Measurements from ENCODE around the gene SLC30A5.
"Not testable (repeated sequence)": the region's sequence is repeated elsewhere in the genome, so short reads cannot be mapped to it uniquely, and the experiment has no call there.

Gene SLC30A5

GRCh38 chr5:69105996-69106906 is 12.4 kb downstream of the SLC30A5 start:
- DNase-seq = no peak

GRCh38 chr5:69108367-69108766 is 14.6 kb downstream of the SLC30A5 start:
- DNase-seq = not testable (repeated sequence)

DNA sequence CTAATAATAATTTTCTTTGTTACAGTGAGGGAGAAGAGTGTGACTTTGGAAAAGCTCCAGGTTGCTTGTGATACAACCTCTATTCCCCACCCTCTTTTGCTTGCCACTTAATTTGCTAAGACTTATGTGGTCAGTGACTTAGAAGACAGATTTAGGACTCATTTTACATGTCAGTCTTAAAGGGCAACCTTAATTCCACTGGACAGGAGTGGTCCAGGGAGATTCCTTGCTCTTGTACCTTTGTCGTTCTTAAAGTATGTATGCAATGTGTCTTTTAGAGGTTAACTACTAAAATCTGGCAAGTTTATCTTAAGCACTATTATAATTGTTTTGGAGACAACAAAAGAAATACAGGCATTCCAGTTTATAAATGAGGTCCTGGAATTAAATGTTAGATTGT is 20.0 kb downstream of the SLC30A5 start:
- no peak for DNase-seq

- DNase-seq = no peak
Measured at GRCh38 chr5:69115526-69115925, 21.7 kb downstream of the SLC30A5 start.

GRCh38 chr5:69129413-69129812 is 35.6 kb downstream of the SLC30A5 start:
- DNase-seq = no peak

DNA sequence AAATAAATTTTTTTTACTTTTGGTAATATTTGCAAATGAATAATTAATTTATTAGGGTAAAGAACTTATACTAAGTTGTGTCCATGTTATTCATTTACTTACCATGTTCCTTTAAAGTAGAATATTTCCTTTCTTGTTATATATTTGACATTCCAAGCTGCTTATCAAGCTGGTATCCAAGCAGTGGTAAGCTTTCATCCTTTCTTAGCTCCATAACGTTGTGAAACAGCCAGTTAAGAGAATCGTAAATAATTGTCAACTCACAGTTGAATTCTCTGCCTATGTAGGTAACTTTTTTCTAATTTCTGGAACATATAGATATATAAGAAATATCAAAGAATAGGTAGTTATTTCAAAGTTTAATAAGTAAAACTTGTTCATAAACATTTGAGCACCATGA is 36.4 kb downstream of the SLC30A5 start:
- no peak for DNase-seq

GRCh38 chr5:69131304-69131703 is 37.5 kb downstream of the SLC30A5 start:
- DNase-seq = no peak

DNA sequence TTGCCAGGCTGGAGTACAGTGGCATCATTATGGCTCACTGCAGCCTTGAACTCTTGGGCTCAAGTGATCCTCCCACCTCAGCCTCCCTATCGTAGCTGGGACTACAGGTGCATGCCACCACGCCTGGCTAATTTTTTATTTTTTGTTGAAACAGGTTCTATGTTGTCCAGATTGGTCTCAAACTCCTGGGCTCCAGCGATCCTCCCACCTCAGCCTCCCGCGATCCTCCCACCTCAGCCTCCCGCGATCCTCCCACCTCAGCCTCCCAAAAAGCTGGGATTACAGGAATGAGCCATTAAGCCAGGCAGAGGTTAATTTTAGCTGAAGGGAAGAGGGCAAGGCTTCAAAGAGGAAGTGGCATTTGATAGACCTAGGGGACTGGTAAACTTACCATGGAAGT is 40.3 kb downstream of the SLC30A5 start:
- DNase-seq = no peak

- DNase-seq = no peak
Measured at GRCh38 chr5:69136293-69136692, 42.5 kb downstream of the SLC30A5 start.

DNA sequence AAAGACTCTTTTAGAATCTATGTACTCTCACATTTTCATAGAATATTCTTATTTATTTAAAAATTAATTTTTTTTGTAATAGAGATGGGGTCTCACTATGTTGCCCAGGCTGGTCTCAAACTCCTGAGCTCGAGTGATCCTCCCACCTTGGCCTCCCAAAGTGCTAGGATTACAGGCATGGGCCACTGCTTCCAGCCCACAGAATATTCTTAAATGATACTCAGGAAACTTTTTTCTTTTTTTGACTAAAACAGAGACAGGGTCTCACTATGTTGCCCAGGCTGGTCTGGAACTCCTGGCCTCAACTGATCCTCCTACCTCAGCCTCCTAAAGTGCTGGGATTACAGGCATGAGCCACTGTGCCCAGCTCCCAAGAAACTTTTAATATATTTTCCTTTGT is 43.4 kb downstream of the SLC30A5 start:
- not testable (repeated sequence) for DNase-seq

- no peak for DNase-seq
Measured at GRCh38 chr5:69137807-69138206, 44.0 kb downstream of the SLC30A5 start.

DNA sequence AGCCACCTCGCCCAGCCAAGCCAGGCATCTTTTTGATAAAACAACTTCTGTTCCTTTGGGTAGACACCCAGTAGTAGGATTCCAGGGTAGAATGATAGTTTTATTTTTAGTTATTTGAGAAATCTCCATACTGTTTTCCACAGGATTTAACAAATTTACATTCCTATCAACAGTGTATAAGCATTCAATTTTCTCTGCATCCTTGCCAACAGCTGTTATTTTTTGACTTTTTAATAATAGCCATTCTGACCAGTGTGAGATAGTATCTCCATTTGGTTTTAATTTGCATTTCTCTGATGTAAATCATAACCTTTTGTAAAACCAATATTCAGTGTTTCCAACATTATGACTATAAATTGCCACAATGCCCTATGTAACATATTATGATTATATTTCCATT is 45.0 kb downstream of the SLC30A5 start:
- DNase-seq = no peak

DNA sequence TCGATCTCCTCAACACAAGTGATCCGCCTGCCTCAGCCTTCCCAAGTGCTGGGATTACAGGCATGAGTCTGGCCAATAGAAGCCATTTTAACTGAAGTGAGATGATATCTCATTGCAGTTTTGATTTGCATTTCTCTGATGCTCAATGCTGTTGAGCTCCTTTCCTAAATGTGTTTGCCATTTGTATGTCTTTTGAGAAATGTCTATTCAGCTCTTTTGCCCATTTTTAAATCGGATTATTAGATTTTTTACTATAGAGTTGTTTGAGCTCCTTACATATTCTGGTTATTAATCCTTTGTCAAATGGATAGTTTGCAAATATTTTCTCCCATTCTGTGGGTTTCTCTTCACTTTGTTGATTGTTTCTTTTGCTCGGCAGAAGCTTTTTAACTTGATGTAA is 46.4 kb downstream of the SLC30A5 start:
- not testable (repeated sequence) for DNase-seq

DNA sequence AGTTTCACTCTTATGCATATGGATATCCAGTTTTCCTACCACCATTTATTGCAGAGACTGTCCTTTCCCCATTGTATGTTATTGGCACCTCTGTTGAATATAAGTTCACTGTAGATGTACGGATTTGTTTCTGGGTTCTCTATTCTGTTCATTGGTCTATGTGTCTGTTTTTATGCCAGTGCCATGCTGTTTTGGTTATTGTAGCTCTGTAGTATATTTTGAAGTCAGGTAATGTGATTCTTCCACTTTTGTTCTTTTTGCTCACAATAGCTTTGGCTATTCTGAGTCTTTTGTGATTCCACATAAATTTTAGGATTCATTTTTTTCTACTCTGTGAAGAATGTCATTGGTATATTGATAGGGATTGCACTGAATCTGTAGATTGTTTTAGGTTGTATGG is 47.0 kb downstream of the SLC30A5 start:
- no peak for DNase-seq

GRCh38 chr5:69148576-69148975 is 54.8 kb downstream of the SLC30A5 start:
- not testable (repeated sequence) for DNase-seq

DNA sequence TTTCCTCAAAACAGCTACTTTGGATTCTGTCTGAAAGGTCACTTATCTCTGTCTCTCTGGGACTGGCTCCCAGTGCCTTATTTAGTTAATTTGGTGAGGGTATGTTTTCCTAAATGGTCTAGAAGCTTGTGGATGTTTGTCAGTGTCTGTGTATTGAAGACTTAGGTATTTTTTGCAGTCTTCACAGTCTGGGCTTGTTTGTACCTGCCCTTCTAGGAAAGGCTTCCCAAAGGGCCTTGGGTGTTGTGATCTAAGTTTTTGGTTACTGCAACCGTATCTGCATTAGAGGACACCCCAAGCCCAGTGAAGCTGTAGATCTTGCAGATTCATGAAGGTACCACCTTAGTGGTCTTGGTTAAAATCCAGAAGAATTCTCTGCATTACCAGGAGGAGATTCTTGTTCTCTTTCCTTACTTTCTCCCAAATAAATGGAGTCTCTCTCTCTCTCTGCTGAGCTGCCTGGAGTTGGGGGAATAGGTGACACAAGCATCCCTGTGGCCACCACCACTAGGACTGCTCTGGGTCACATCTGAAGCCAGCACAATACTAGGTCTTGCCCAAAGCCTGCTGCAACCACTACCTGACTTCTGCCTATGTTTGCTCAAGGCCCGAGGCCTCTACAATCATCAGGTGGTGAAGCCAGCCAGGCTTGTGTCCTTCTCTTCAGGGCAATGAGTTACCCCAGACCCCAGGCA is 55.3 kb downstream of the SLC30A5 start:
- DNase-seq = no peak

DNA sequence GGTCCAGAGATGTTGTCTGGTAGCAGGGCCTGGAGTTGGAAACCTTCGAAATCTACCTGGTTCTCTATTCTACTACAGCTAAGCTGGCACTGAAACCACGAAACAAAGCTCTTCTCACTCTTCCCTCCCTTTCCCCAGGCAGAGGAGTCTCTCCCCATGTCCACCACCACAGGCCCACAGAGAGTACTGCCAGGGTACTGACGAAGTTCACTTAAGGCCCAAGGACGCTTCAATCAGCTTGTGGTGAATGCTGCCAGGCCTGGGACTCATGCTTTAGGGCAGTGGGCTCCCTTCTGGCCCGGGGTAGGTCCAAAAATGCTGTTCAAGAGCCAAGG is 55.8 kb downstream of the SLC30A5 start:
- no peak for DNase-seq

DNA sequence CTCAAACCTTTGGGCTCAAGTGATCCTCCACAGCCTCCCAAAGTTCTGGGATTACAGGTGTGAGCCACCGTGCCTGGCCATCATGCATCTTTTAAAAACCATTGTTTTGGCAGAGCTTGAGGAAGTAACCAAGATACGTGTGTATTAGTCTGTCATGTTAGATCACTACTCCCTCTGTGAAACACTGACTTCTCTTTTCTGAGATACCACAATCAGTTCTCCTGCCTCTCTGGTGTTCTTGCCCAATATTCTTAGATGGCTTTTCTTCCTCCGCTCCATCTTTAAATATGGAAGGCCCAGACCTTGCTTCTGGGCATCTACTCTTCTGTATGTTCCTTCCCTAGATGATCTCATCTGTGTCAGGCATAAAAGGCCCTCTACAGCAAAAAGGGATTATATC is 58.9 kb downstream of the SLC30A5 start:
- DNase-seq = no peak

- no peak for DNase-seq
Measured at GRCh38 chr5:69156456-69156855, 62.6 kb downstream of the SLC30A5 start.

DNA sequence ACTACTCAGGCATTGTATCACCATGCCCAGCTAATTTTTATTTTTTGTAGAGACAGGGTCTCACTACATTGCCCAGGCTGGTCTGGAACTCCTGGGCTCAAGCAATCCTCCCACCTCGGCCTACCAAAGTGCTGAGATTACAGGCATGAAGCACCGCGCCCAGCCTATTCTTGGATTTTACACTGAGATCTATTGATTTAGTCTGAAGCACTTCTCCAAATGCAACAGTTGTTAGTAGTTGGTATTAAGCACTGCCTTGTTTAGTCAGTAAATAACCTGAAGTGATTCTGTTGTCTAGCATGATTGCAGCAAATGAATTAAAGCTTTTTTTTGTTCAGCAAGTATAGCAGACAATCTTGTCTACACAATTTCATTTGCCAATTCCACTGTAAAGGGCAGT is 64.2 kb downstream of the SLC30A5 start:
- no peak for DNase-seq

- no peak for DNase-seq
Measured at GRCh38 chr5:69160651-69161050, 66.8 kb downstream of the SLC30A5 start.

GRCh38 chr5:69166686-69167492 is 73.1 kb downstream of the SLC30A5 start, which contains the start of gene CCNB1:
CCNB1 (plus strand) TSS chr5:69167150; CDS start chr5:69167263, 113 bp downstream.
- DNase-seq = peak; percentile 96

DNA sequence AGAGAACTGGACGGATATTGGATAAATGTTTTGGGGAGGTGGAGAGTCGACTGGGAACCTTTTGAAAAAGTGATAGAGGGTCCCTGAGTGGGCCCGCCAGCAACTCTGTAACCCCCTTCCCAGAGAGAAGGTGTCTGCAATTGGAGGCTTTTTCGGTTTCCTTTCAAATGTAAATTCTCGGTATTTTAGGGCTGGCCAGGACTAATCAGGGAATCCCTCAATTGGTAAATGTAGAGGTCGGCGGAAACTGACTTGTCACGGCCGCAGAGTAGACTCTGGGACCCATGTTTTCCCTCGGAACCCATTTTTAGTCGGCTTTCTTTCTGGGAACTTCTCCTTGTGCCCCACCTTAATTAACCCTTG is 73.7 kb downstream of the SLC30A5 start:
- no peak for DNase-seq
